CD4-positive, alpha-beta T cell treated with Interleukin-21 for 1 hour (primary cell): ENCODE results near the gene LCN1.
"Not testable (repeated sequence)": the region's sequence is repeated elsewhere in the genome, so short reads cannot be mapped to it uniquely, and the experiment has no call there.

Experiments
- DNase-seq: peaks from one replicate; pipeline ENCODE4 v3.0.0-alpha.2; 2020

LCN1 gene

DNA sequence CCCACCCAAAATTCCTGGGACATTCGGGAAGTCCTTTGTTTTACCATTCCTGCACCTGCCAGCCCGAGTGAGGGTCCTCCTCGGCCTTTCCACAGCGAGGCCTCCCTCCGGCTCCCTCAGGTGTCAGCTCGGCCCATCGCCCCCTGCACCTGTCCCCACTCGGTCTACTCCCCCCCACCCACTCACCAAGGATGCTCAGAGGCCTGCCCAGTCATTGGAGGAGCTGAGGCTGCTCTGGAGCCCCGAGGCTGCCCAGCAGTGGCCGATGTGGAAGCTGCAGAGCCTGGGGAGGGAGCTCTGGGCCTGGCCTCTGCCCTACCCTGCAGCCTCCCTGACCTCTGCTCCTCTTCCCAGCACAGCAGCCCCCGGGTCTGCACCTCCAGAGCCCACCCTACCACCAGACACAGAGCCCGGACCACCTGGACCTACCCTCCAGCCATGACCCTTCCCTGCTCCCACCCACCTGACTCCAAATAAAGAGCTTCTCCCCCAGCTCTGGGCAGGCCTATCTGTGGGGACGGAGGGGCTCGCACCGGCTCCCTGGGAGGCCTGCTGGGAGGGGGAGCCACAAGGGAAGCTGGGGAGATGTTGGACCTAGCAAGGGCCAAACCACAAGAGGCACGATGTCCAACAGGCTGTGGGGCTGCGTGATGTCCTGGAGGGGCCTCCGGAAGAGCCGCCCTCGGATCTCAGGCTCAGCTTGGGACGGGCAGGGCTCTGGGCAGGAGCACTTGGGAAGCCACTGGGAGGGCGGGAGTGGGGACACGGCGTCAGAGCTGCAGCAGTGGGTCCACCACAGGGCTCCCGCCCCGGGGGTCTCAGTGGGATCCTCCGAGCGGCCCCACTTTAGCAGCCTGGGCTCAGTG, 28.5 kb downstream of the LCN1 start:
- DNase-seq, result not testable (repeated sequence)

DNA sequence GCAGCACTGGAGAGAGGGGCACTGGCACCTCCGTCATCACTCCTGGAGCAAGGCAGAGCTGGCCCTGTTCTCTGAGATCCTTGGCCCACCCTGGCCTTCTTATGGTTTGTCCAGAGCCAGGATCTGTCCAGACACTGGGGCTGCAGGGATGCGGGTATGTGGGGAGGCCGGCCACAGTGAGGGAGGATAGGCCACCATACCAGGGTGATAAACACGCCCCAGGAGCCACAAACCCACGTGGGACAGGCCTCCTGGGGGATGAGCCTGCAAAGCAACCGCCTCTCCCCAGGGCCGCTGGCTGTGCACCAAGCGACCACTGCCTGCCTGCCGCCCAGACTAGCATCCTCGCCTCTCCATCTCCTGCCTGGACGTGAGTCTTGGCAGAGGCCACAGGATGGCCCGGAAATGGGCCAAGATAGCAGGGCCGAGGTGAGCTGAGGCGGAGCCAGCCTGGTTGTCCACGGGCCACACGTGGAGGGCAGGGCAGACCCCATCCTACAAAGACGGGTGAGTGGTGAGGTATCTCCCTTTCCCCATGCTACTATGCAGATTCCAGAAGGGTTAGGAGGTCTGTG, 29.2 kb downstream of the LCN1 start:
- DNase-seq, result no peak

DNA sequence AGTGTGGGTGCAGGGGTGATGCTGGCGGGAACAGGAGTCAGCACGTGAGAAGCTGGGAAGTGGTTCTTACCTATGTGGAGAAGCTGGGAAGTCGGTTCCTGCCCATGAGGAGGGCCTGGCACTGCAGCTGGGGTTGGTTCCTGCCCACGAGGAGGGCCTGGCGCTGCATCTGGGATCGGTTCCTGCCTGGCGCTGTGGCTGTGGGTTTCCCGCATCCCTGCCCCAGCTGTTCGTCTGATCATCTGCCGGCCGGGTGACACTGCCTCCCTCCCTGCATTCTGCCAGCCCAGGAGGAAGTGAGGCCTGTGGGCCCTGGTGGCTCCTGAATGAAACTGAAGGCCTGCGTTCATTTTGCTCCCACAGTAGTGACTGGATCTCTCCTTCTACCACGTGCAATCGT, 29.8 kb downstream of the LCN1 start:
- no peak for DNase-seq

DNA sequence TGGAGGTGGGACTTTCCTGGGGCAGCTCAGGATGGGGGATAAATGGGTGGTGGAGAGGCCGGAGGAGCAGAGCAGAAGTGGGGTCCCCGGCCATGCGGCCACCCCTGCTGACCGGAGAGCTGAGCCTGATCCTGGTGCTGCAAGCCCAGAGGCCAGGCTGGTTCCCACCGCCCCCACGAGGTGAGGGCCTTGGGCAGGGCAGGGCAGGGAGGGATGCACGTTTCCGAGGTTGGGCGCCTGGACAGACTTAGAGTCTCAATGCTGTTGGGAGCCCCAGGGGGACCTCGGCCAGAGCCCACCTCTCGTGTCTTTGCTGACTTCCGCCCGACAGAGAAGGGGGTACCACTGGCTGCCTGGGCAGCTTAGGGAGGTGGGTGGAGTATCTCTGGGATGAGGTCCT, 30.2 kb downstream of the LCN1 start:
- no peak for DNase-seq

DNA sequence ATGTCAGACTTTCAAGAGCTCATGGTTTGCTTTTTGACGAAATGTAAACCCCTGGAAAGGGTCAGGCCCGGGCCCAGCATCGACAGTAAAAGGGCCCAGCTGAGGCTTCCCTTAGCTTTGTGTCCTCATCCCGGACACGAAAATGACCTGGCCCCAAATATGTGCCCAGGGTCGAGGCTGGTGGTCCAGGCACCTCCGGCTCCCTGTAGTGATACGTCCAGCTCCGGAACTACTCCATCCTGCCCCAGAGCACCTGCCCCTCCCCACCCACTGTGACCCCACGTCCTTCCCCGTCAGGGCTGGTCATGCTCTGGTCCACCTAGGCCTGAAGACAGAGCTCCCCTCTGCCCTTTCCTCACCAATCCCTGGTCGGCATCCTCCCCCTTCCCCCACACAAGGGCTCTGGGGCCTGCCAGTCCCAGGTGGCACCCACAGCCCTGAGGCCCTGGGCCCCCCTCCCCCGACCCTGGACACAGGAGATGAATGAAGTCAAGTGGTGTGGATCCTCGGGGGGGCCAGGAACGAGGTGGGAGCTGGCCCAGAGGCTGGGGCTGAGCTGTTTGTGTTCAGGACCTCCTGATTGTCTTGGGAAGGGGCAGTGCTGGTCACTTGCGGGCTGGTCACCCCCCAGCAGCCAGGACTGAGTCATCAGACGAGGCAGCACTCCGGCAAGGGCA, 30.9 kb downstream of the LCN1 start:
- DNase-seq, result no peak

DNA sequence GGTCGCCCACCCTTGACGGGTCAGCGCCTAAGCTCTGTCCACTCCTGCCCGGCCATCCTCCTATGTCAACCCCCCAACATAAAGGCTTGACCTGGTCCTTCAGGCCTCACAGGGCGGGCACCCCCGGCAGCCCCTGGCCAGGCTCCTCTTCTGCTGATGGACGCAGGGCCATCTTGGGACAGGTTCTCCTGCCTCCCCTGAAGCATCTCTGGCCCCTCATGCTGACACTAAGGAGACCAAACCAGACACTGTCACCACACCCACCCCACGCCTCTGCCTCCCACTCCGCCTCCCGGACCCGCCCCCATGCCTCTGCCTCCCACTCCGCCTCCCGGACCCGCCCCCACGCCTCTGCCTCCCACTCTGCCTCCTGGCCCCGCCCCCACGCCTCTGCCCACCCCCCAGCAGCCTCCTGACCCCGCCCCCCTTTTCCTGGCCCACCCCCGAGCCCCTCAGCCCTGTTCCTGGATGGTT, 31.5 kb downstream of the LCN1 start:
- no peak for DNase-seq

DNA sequence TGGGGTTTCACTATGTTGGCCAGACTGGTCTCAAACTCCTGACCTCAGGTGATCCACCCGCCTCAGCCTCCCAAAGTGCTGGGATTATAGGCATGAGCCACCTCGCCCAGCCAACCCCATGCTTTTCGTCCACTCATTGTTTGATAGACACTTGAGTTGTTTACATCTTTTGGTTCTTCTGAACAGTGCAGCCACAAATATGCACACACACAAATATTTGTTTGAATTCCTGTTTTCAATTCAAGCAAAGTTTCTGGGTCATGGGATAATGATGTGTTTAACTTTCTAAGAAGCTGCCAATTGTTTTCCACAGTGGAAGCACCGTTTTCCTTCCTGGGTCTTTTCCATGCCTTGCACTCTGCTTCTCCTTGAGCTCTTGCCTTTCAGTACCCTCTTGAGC, 33.5 kb downstream of the LCN1 start:
- no peak for DNase-seq

DNA sequence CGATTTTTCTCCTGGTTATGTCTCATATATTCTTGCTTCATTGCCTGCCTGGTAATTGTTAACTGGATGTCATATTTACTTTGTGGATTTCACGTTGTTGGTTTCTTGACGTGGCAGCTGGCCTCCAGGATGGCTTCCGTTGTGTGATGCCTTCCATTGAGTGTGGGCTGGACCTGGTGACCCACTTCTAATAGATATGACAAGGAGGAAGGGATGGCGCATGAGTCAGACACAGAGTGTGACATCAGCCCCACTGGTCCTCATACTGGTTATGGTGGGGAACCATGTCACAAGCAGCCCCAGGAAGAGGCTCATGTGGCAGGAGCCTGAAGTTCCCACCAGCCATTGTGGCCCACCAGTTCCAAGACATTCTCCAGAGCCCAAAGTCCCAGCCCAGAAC, 34.0 kb downstream of the LCN1 start:
- DNase-seq, result no peak

DNA sequence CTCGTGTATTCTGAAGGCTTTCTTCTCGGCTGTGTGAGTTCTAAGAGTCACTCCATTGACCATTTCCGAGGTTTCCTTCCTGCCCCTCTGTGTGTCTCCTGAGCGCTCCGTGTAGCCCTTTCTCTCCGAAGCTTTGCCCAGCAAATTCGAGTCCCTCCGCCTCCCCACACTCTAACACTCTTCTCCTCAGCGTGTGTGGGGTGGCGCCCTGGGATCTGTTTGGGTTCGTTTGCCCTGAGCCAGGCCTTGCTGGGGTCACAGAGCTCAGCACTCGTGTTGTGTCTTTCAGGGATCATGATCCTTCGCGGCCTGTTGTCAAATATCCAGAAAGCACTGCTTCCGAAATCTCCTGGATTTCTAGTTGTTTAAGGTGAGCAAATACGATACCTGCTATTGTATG, 34.7 kb downstream of the LCN1 start:
- DNase-seq, result no peak

DNA sequence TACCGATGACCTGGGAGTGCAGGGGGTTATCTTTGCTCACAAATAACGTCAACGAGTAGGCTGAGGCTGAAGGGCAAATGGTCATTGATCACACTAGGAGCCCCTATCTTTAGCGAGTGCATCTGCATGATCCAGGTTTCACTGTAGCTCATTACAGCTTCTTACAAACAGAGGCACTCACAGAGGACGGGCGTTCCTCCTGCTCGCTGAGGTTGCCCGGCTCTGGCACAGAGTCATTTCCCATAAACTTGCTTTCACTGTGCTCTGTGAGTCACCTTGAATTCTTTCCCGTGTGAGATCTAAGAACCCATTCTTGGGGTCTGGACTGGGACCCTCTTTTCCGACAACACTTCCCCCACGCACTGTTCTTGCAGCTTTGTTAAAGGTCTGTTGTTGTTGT, 38.4 kb downstream of the LCN1 start:
- no peak for DNase-seq

DNA sequence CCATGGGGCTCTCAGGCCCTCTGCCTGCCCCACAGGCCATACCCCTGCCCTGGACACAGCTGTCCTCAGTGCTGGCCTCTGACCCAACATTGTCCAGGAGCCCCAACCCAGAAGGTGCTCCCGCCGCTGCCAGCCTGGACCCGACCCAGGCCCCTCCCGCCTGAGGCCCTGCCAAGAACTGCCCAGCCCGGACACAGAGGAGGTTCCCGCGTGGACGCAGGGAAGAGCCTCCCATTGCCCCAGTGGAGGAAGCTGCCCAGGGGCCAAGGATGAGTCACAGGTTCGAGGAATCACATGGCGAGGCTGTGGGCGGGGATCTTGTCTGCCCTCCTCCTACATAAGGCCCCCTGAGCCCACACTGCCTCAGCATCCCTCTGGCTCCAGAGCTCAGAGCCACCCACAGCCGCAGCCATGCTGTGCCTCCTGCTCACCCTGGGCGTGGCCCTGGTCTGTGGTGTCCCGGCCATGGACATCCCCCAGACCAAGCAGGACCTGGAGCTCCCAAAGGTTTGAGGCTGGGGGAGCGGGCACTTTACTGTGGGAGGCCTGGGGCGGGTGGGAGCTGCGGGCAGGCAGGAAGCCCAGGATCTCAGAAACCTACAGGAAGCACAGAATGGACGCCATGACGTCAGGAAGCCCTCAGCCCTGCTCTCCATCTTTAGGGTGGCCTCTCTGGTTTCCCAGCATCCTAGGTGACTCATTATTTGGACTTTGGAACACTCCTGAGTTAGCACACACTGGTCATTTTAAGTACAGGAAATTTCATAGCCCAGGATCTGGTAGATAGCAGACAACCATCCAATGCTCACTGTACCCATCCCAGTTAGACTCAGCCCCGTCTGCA, 40.4 kb downstream of the LCN1 start, which contains the start of gene PAEP:
TSS of gene PAEP (plus strand) at position 366 of the 844 bp plus-strand sequence.
- DNase-seq, result no peak

DNA sequence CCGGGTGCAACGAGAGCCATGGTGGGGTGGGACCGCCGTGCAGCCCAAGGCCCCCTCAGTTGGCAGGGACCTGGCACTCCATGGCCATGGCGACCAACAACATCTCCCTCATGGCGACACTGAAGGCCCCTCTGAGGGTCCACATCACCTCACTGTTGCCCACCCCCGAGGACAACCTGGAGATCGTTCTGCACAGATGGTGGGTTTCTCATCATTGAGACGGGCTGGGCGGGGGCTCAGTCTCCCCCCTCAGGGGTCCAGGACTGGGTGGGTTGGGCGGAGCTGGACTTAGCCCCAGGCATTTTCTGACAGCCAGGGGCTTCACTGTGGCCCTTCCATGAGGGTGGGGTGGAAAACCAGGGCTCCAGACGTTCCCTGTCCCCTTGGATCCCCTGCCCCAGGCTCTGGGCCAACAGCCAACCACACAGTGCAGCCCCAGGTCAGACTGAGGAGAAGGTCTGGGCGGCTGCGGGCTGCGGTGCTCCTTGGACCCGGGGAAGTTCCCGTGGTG, 41.0 kb downstream of the LCN1 start:
- no peak for DNase-seq

DNA sequence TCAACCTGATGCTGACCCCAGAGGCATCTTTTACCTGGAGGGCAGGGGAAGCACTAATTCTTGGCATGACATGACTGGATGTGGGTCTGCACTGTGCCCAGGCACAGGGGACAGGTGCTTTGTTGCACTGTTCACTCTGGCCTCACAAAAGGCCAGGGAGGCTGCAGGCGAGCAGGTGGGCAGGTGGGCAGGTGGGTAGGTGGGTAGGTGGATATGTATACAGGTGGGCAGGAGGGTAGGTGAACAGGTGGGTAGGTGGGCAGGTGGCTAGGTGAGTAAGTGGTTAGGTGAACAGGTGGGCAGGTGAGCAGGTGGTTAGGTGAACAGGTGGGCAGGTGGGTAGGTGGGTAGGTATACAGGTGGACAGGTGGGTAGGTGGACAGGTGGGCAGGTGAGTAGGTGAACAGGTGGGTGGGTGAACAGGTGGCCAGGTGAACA, 41.8 kb downstream of the LCN1 start:
- no peak for DNase-seq

DNA sequence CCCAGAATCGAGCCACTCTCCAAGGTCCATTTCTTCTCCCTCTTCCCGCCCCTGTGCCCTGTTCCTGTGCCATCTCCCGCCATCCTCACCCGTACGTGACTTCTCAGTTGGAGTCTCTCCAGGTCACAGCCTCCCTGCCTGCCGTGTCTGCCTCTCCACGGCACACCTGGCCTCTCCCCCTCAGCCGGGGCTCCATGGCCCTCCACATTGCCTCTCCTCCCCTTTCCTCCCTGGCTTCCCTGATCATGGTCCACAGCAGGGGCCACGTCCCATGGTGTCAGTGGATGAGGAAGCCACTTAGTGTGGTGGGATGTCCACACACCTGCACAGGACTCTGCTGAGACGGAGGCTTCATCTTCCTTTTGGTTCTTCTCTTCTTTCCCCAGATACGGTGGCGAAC, 42.6 kb downstream of the LCN1 start:
- no peak for DNase-seq

DNA sequence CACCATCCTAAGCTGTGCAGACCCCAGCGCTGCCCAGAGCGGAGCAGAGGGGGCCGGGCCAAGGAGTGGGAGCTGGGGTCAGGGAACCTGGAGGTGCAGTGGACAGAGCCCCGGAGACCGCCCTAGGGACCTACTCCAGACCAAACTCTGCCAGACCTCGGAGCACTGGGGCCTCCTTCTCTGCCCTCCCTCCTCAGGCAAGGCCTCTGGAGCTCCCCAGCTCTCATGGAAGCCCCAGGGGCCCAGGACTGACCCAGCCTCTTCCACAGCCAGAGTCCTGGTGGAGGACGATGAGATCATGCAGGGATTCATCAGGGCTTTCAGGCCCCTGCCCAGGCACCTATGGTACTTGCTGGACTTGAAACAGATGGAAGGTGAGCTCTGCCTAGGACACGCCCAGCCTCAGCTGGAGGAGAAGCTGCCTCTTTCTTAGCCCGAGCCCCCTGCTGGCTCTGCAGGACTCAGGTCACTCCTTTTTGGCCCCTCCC, 43.9 kb downstream of the LCN1 start:
- no peak for DNase-seq

DNA sequence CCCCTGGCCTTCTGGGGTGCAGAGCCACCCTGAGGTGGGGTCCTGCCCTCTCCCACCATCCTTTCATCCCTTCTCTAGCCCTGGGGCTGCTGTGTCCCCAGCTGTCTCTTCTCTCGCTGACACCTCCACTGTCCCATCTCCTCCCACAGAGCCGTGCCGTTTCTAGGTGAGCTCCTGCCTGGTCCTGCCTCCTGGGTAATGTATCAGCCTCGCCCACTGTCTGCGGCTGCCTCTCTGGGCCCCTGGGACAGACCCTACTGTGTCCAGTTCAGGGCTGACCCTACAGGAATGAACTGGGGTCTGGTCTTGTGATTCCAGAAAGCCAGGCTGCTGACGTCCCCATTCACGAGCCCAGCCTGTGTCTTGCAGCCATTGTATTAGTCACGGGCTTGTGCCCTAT, 44.4 kb downstream of the LCN1 start:
- no peak for DNase-seq

DNA sequence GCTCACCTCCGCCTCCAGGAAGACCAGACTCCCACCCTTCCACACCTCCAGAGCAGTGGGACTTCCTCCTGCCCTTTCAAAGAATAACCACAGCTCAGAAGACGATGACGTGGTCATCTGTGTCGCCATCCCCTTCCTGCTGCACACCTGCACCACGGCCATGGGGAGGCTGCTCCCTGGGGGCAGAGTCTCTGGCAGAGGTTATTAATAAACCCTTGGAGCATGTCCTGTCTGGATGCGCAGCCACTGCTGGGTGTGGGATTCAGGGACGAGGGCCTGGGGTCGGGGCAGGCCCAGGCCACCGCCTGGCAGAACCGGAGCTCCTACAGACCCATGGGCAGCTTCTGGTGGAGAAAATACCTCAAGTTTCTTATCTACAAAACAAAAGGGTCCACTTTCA, 45.3 kb downstream of the LCN1 start:
- no peak for DNase-seq

DNA sequence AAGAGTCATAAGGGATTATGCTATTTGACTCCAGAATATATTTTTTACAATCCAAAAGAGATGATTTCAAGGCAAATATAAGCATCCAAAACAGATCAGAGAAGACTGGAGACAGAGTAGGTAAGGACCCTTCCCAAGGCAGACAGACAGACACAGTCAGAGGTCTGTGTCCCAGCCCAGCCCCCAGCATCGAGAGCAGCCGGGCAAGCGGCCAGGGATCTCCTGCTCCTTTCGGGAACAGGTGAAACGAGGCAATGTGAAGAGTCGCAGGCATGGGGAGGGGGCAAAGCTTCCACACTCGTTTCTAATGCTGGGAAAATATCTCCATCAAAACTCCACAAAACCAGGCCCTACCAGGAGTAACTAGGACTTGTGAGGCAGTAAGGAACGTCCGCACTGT, 46.1 kb downstream of the LCN1 start:
- DNase-seq, result no peak

DNA sequence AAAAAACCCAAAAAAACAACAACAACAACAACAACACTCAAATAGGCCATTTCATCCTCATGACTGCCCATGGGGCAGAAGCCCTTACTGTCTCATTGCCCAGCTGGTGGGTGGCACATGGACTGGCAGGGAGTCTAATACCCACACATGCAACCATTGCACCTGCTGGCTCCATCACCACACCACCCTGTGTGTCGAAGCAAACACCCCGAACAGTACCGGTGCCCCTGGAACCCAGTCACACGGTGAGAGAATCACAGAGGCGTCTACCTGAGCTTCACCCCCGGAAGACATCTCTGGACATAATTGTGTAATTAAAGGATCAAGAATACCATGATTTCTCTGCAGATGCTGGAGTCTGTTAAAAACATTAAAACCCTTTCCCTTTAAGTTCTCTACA, 46.8 kb downstream of the LCN1 start:
- DNase-seq, result no peak

DNA sequence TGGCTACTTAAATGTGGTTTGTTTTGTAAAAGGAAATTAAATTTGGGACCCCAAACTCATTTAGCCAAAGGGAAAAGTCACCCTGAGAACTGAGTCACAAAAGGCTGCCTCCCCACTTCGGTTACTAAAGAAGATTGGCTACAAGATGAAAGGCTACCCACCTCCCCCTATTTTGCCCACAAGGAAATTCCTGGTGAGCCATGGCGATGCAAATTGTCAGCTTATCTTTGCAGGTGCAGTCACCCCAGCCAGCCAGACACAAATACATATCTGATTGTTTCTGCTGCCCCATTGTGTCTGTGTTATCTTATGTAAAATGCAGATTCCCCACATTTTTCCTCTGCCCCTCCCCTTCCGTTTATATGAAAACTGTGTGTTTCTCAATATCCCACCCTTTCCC, 49.2 kb downstream of the LCN1 start:
- no peak for DNase-seq

DNA sequence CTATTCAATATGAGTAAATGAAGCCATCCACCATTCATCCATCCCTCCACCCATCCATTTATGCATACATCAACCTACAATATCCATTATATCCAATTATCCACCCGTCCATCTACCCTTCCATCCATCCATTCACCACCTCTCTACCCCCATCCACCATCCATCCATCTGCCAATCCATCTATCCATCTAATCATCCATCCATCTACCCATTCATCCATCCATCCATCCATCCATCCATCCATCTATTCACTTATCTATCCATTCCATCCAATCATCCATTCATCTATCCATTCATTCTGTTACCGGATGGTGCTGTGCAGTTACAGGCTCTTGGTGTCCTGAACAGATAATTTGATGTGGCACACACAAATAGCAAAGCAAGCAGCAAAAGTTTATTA, 51.0 kb downstream of the LCN1 start:
- no peak for DNase-seq

DNA sequence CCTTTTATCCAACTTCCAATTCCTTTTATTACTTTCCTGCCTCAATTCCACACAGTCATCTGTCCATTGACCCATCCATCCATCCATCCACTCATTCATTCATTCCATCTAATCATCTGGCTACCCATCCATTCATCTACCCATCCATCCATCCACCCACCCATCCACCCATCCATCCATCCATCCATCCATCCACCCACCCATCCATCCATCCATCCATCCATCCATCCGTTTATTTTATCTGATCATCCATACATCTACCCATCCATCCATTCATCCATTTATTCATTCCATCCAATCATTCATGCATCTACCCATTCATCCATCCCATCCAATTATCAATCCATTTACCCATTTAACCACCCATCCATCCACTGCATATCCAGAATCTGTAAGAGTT, 51.9 kb downstream of the LCN1 start:
- no peak for DNase-seq

DNA sequence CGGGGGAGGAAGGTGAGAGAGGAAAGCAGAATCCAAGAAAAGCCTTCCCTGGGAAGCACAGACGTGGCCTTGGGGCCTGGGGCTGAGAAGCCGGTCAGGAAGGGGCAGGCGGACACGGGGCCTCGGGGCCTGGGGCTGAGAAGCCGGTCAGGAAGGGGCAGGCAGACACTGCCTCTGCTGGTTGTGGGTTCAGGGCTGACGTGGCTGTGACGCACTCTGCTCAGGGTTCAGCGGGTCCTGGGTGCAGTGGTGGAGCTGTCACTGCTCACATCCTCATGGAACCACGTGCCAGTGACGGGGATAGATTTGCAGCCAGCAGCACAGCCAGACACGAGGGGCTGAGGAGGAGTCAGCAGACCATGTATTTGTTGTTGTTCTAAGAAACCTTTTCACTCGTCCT, 53.1 kb downstream of the LCN1 start:
- no peak for DNase-seq
